H9 (cell line): Measurements from ENCODE around the gene NRG3. TPM values are rescaled to one million over a fixed set of nuclear protein-coding genes. Genes with fewer than 3 reads are reported as not detected.

Source experiments
- DNase-seq: peaks from one replicate; pipeline ENCODE4 v3.0.0-alpha.2; 2017
- H2AFZ ChIP-seq: one replicate; pipeline ENCODE4 v1.6.1; 2013; ENCODE audit warnings: mild to moderate bottlenecking, low read length, control low read depth, moderate library complexity
- H2AK5ac ChIP-seq: 2 replicates; pipeline ENCODE4 v1.6.1; 2013; ENCODE audit warnings: low read length, control low read depth, mixed read lengths; ENCODE audit not compliant: insufficient read length
- H2BK120ac ChIP-seq: one replicate; pipeline ENCODE4 v1.6.1; 2013; ENCODE audit warnings: low read depth, mild to moderate bottlenecking, low read length, control low read depth, inconsistent platforms; ENCODE audit not compliant: poor library complexity, severe bottlenecking
- H2BK12ac ChIP-seq: 2 replicates; pipeline ENCODE4 v1.6.1; 2013; ENCODE audit warnings: low read length, control low read depth, mixed read lengths, low read depth; ENCODE audit not compliant: insufficient read length
- H2BK15ac ChIP-seq: 2 replicates; pipeline ENCODE4 v1.6.1; 2013; ENCODE audit warnings: low read depth, low read length, control low read depth
- H2BK20ac ChIP-seq: one replicate; pipeline ENCODE4 v1.6.1; 2013; ENCODE audit warnings: low read depth, mild to moderate bottlenecking, low read length, control low read depth, inconsistent platforms; ENCODE audit not compliant: poor library complexity, severe bottlenecking
- H2BK5ac ChIP-seq: 2 replicates; pipeline ENCODE4 v1.6.1; 2013; ENCODE audit warnings: low read length, control low read depth, mixed read lengths; ENCODE audit not compliant: insufficient read length
- H3K14ac ChIP-seq: 2 replicates; pipeline ENCODE4 v1.6.1; 2013; ENCODE audit warnings: low read length, control low read depth; ENCODE audit not compliant: insufficient read depth
- H3K18ac ChIP-seq: 2 replicates; pipeline ENCODE4 v1.6.1; 2013; ENCODE audit warnings: low read depth, mild to moderate bottlenecking, mixed read lengths, low read length, control low read depth; ENCODE audit not compliant: insufficient read length
- H3K23ac ChIP-seq: 2 replicates; pipeline ENCODE4 v1.6.1; 2013; ENCODE audit warnings: low read length, control low read depth, mixed read lengths, low read depth; ENCODE audit not compliant: insufficient read length
- H3K23me2 ChIP-seq: 2 replicates; pipeline ENCODE4 v1.6.1; 2013; ENCODE audit warnings: low read depth, mild to moderate bottlenecking, mixed read lengths, low read length, control low read depth; ENCODE audit not compliant: insufficient read length, poor library complexity, severe bottlenecking
- H3K27ac ChIP-seq: 2 replicates; pipeline ENCODE4 v1.5.1; 2013; ENCODE audit warnings: low read length, control low read depth, mixed read lengths, low read depth; ENCODE audit not compliant: insufficient read length
- H3K27me3 ChIP-seq: 2 replicates; pipeline ENCODE4 v1.6.1; 2013; ENCODE audit warnings: low read length, control low read depth, inconsistent platforms; ENCODE audit not compliant: insufficient read depth
- H3K4ac ChIP-seq: 2 replicates; pipeline ENCODE4 v1.6.1; 2013; ENCODE audit warnings: low read depth, mild to moderate bottlenecking, control low read depth, inconsistent platforms, low read length, moderate library complexity
- H3K4me1 ChIP-seq: 2 replicates; pipeline ENCODE4 v1.6.1; 2013; ENCODE audit warnings: low read length, control low read depth, inconsistent platforms; ENCODE audit not compliant: insufficient read depth
- H3K4me2 ChIP-seq: 2 replicates; pipeline ENCODE4 v1.6.1; 2013; ENCODE audit warnings: low read length, control low read depth, mixed read lengths; ENCODE audit not compliant: insufficient read length, insufficient read depth
- H3K56ac ChIP-seq: 2 replicates; pipeline ENCODE4 v1.6.1; 2013; ENCODE audit warnings: low read depth, mild to moderate bottlenecking, mixed read lengths, low read length, control low read depth; ENCODE audit not compliant: insufficient read length
- H3K79me1 ChIP-seq: 2 replicates; pipeline ENCODE4 v1.6.1; 2013; ENCODE audit warnings: low read depth, mild to moderate bottlenecking, moderate library complexity, low read length, control low read depth, inconsistent platforms; ENCODE audit not compliant: insufficient read depth, poor library complexity, severe bottlenecking
- H3K79me2 ChIP-seq: 2 replicates; pipeline ENCODE4 v1.6.1; 2013; ENCODE audit warnings: low read length, control low read depth, inconsistent platforms; ENCODE audit not compliant: insufficient read depth
- H3K9ac ChIP-seq: 2 replicates; pipeline ENCODE4 v1.6.1; 2013; ENCODE audit warnings: low read length, control low read depth, mixed read lengths; ENCODE audit not compliant: insufficient read length; ENCODE audit errors: extremely low read depth
- H3K9me3 ChIP-seq: one replicate; pipeline ENCODE4 v1.6.1; 2013; ENCODE audit warnings: low read depth, low read length, inconsistent platforms; ENCODE audit not compliant: control insufficient read depth
- H3T11ph ChIP-seq: one replicate; pipeline ENCODE4 v1.6.1; 2013; ENCODE audit warnings: mild to moderate bottlenecking, low read length, control low read depth, inconsistent platforms
- H4K20me1 ChIP-seq: one replicate; pipeline ENCODE4 v1.6.1; 2013; ENCODE audit not compliant: control insufficient read depth, insufficient read length, insufficient read depth
- H4K5ac ChIP-seq: 2 replicates; pipeline ENCODE4 v1.6.1; 2013; ENCODE audit warnings: low read depth, mild to moderate bottlenecking, mixed read lengths, low read length, control low read depth; ENCODE audit not compliant: insufficient read length
- H4K8ac ChIP-seq: replicated peaks from 2 replicates; pipeline ENCODE4 v1.6.1; 2013; ENCODE audit warnings: low read length, control low read depth, mixed read lengths, low read depth; ENCODE audit not compliant: insufficient read length
- H4K91ac ChIP-seq: 2 replicates; pipeline ENCODE4 v1.6.1; 2013; ENCODE audit warnings: low read depth, mild to moderate bottlenecking, moderate library complexity, mixed read lengths, low read length, control low read depth; ENCODE audit not compliant: insufficient read length
- H3K27ac Mint-ChIP-seq, 3 experiments: 2 replicates in 2 of 3; 3 replicates in 1 of 3; pipeline ENCODE4 v1.8.0; 2020 to 2021; ENCODE audit warnings: mixed read lengths in 3 of 3, mild to moderate bottlenecking in 1 of 3, moderate library complexity in 1 of 3
- H3K27me3 Mint-ChIP-seq: 2 replicates; pipeline ENCODE4 v1.8.0; 2021; ENCODE audit warnings: low read depth, mild to moderate bottlenecking, moderate library complexity, mixed read lengths
- H3K36me3 Mint-ChIP-seq, 3 experiments: 2 replicates in 2 of 3; 3 replicates in 1 of 3; pipeline ENCODE4 v1.8.0; 2020 to 2021; ENCODE audit warnings: low read depth in 3 of 3, mixed read lengths in 3 of 3; ENCODE audit not compliant: insufficient read depth in 1 of 3
- H3K4me1 Mint-ChIP-seq, 2 experiments: 2 replicates each; pipeline ENCODE4 v1.8.0; 2020; ENCODE audit warnings: mixed read lengths in 2 of 2
- H3K4me3 Mint-ChIP-seq, 2 experiments: 2 replicates in 1 of 2; 3 replicates in 1 of 2; pipeline ENCODE4 v1.8.0; 2020 to 2021; ENCODE audit warnings: mild to moderate bottlenecking in 2 of 2, mixed read lengths in 2 of 2, moderate library complexity in 1 of 2
- H3K9me3 Mint-ChIP-seq, 2 experiments: 2 replicates in 1 of 2; 3 replicates in 1 of 2; pipeline ENCODE4 v1.8.0; 2020; ENCODE audit warnings: mild to moderate bottlenecking in 2 of 2, mixed read lengths in 2 of 2, moderate library complexity in 1 of 2
- WGBS: extraction: QIAGEN DNeasy Blood & Tissue Kit; methylation state at CpG from one replicate; pipeline ENCODE4 v1.1.7; 2013; ENCODE audit warnings: missing lambda C conversion rate, low lambda C conversion rate, mixed read lengths; ENCODE audit not compliant: insufficient read length; ENCODE audit errors: extremely low coverage; 5-methylcytosine and 5-hydroxymethylcytosine counted together
- total RNA-seq: library from RNA; stranded (reverse); gene quantifications from 2 replicates; pipeline ENCODE4 v1.2.1, GENCODE V29; 2021
- TF ChIP-seq, protein P1 (sequence below): fragments of 200-600 bp; sonication (generic); conservative IDR thresholded peaks from 3 replicates; pipeline ENCODE4 v1.8.0; 2021; ENCODE audit warnings: antibody characterized with exemption, mild to moderate bottlenecking

The NRG3 gene
- total RNA-seq, 1 experiment from 2014 or later: 1.6 TPM

- H2BK20ac ChIP-seq: no peak overlapping the region
- no peak overlapping the region for H4K8ac ChIP-seq
- H3K23me2 ChIP-seq: no peaks in the 10 kb centered on the region
- H3K14ac ChIP-seq: no peak overlapping the region
- peaks cover 0 to 5% of the 10 kb centered on the region in 2 experiments; a peak in 1 of 5 replicates for H3K9me3 Mint-ChIP-seq
- no peaks in the 10 kb centered on the region for H3K79me1 ChIP-seq
- no peaks in the 10 kb centered on the region for H3K79me2 ChIP-seq
- H3K36me3 Mint-ChIP-seq: peaks cover 0 to 2% (median 0%) of the 10 kb centered on the region in 3 experiments; a peak in 1 of 7 replicates
- H3K56ac ChIP-seq: no peak overlapping the region
- DNase-seq: no peak
- H3K23ac ChIP-seq: no peak overlapping the region
- no peak overlapping the region for H3K27ac ChIP-seq
- no peak overlapping the region for H4K5ac ChIP-seq
- no peak overlapping the region for H3K9ac ChIP-seq
- H3K4me1 ChIP-seq: no peaks in the 10 kb centered on the region
- no CpG with 5 or more reads among the region's 1 CpG for WGBS
- no peak overlapping the region for H3K4me3 Mint-ChIP-seq
- no peak overlapping the region for H2BK15ac ChIP-seq
- H3T11ph ChIP-seq: no peak overlapping the region
- no peaks in the 10 kb centered on the region for H3K27me3 Mint-ChIP-seq
- no peak overlapping the region for H3K4me2 ChIP-seq
- no peak overlapping the region for H2AK5ac ChIP-seq
- no peak overlapping the region for H2BK12ac ChIP-seq
- H3K4me1 Mint-ChIP-seq: peaks cover 7 to 13% of the 10 kb centered on the region in 2 experiments
- H3K18ac ChIP-seq: no peak overlapping the region
- H3K27ac Mint-ChIP-seq: no peak overlapping the region
- no peak overlapping the region for H2BK5ac ChIP-seq
- no peak overlapping the region for H2BK120ac ChIP-seq
- TF ChIP-seq, protein P1, sequence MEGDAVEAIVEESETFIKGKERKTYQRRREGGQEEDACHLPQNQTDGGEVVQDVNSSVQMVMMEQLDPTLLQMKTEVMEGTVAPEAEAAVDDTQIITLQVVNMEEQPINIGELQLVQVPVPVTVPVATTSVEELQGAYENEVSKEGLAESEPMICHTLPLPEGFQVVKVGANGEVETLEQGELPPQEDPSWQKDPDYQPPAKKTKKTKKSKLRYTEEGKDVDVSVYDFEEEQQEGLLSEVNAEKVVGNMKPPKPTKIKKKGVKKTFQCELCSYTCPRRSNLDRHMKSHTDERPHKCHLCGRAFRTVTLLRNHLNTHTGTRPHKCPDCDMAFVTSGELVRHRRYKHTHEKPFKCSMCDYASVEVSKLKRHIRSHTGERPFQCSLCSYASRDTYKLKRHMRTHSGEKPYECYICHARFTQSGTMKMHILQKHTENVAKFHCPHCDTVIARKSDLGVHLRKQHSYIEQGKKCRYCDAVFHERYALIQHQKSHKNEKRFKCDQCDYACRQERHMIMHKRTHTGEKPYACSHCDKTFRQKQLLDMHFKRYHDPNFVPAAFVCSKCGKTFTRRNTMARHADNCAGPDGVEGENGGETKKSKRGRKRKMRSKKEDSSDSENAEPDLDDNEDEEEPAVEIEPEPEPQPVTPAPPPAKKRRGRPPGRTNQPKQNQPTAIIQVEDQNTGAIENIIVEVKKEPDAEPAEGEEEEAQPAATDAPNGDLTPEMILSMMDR: no peak
- no peaks in the 10 kb centered on the region for H4K20me1 ChIP-seq
- no peak overlapping the region for H2AFZ ChIP-seq
- no peaks in the 10 kb centered on the region for H3K9me3 ChIP-seq
- H3K4ac ChIP-seq: no peak overlapping the region
- H3K27me3 ChIP-seq: no peaks in the 10 kb centered on the region
- no peak overlapping the region for H4K91ac ChIP-seq
Measured at GRCh38 chr10:82643076-82643475, 768.1 kb downstream of the NRG3 start.
